Smooth muscle cell (in vitro differentiated cells): Measurements from ENCODE around the gene CCDC33. TPM values are rescaled to one million over a fixed set of nuclear protein-coding genes. Genes with fewer than 3 reads are reported as not detected.

Experiments
- DNase-seq: peaks from one replicate; lab custom pipeline; 2025; ENCODE audit not compliant: unreplicated experiment; lab: John Stamatoyannopoulos, UW
- H2AFZ ChIP-seq: fragments of 200-600 bp; sonication (generic); 2 replicates; pipeline ENCODE4 v1.6.0; 2016; ENCODE audit warnings: antibody characterized with exemption, low read depth, mild to moderate bottlenecking
- H3F3A ChIP-seq: fragments of 200-600 bp; sonication (generic); 2 replicates; pipeline ENCODE4 v1.6.0; 2017; ENCODE audit warnings: antibody characterized with exemption, low read depth
- H3K27ac ChIP-seq: fragments of 200-600 bp; sonication (generic); 2 replicates; pipeline ENCODE4 v1.5.1; 2016; ENCODE audit warnings: low read depth, mild to moderate bottlenecking
- H3K27me3 ChIP-seq: fragments of 200-600 bp; sonication (generic); 2 replicates; pipeline ENCODE4 v1.6.1; 2016; ENCODE audit warnings: low read depth, mild to moderate bottlenecking
- H3K36me3 ChIP-seq: fragments of 200-600 bp; sonication (generic); 2 replicates; pipeline ENCODE4 v1.5.1; 2016; ENCODE audit warnings: low read depth
- H3K4me1 ChIP-seq: fragments of 200-600 bp; sonication (generic); 2 replicates; pipeline ENCODE4 v1.5.1; 2016; ENCODE audit warnings: low read depth
- H3K4me2 ChIP-seq: fragments of 200-600 bp; sonication (generic); 2 replicates; pipeline ENCODE4 v1.6.0; 2016; ENCODE audit warnings: mild to moderate bottlenecking
- H3K4me3 ChIP-seq: fragments of 200-600 bp; sonication (generic); 2 replicates; pipeline ENCODE4 v1.5.1; 2016; ENCODE audit warnings: mild to moderate bottlenecking
- H3K79me2 ChIP-seq: fragments of 200-600 bp; sonication (generic); 2 replicates; pipeline ENCODE4 v1.6.0; 2016; ENCODE audit warnings: low read depth, mild to moderate bottlenecking
- H3K9ac ChIP-seq: fragments of 200-600 bp; sonication (generic); 2 replicates; pipeline ENCODE4 v1.6.0; 2016; ENCODE audit warnings: low read depth
- H3K9me3 ChIP-seq: fragments of 200-600 bp; sonication (generic); replicated peaks from 2 replicates; pipeline ENCODE4 v1.5.1; 2016; ENCODE audit warnings: low read depth
- H4K20me1 ChIP-seq: fragments of 200-600 bp; sonication (generic); 2 replicates; pipeline ENCODE4 v1.6.0; 2016; ENCODE audit warnings: low read depth
- WGBS: methylation state at CpG from one replicate; pipeline ENCODE4 v1.1.7; 2016; ENCODE audit warnings: low lambda C conversion rate; 5-methylcytosine and 5-hydroxymethylcytosine counted together
- polyA plus RNA-seq: library from polyadenylated mRNA; unstranded; fragments of >200 nt; fragmentation: Nextera tagmentation; extraction: Ambion mirVana; gene quantifications from 2 replicates; pipeline ENCODE4 v1.2.1, GENCODE V29; 2016
- total RNA-seq: library from RNA; depleted of rRNA; stranded (reverse); fragments of >200 nt; gene quantifications from 2 replicates; pipeline ENCODE4 v1.2.3, GENCODE V29; 2014
- TF ChIP-seq, protein P1 (sequence below): fragments of 200-600 bp; sonication (generic); IDR thresholded peaks from 2 replicates; pipeline ENCODE4 v1.5.1; 2017; ENCODE audit warnings: borderline replicate concordance, mild to moderate bottlenecking, antibody characterized with exemption; ENCODE audit not compliant: insufficient read depth, poor library complexity, severe bottlenecking

Gene CCDC33
- total and polyA plus RNA-seq, 2 experiments from 2014 or later: 3.8 to 5.8 TPM

DNA sequence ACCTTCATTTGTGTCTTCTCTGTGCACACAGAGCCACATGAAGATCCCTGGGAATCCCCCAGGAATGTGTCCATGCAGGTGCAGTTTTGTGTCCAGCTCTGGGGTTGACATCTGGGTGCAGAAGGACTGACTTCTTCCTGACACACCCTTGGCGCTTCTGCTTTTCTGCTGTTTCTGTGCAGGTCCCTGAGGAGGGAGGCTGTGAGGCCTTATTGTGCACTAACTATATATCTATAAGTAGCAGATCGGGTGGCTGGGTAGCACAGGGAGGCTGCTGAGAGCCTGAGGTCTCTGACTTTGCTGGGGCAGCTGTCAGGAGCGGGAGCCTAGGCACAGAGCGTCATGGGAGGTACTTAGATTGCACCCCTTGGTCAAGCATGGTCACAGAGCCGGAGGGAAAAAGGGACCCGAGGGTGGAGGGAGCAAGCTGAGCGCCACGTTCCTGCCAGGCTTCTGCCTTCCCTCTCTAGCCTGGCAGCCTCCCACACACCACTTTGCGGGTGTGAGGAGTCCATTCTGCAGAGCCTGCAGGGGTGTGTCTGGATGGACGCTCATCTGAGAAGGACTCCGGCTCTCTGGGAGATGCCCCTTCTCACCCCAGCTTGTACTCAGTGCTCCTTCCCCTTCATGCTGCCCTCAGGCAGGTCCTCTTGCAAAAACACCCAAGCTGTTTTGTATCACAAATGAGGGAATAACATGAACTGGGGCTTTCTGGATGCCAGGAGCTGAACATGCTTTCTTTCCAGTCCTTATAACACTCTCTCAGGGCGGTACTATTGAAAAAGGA is 23.9 kb downstream of the CCDC33 start:
- WGBS: 76% methylated on average over 12 of the region's 12 CpGs
- H2AFZ ChIP-seq: no peak overlapping the region
- no peak for DNase-seq
- H3K4me3 ChIP-seq: no peak overlapping the region
- TF ChIP-seq, protein P1, sequence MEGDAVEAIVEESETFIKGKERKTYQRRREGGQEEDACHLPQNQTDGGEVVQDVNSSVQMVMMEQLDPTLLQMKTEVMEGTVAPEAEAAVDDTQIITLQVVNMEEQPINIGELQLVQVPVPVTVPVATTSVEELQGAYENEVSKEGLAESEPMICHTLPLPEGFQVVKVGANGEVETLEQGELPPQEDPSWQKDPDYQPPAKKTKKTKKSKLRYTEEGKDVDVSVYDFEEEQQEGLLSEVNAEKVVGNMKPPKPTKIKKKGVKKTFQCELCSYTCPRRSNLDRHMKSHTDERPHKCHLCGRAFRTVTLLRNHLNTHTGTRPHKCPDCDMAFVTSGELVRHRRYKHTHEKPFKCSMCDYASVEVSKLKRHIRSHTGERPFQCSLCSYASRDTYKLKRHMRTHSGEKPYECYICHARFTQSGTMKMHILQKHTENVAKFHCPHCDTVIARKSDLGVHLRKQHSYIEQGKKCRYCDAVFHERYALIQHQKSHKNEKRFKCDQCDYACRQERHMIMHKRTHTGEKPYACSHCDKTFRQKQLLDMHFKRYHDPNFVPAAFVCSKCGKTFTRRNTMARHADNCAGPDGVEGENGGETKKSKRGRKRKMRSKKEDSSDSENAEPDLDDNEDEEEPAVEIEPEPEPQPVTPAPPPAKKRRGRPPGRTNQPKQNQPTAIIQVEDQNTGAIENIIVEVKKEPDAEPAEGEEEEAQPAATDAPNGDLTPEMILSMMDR: no peak
- no peaks in the 10 kb centered on the region for H3K79me2 ChIP-seq
- peaks cover 9% of the 10 kb centered on the region for H3K4me1 ChIP-seq
- no peaks in the 10 kb centered on the region for H3K27me3 ChIP-seq
- no peaks in the 10 kb centered on the region for H3K36me3 ChIP-seq
- no peaks in the 10 kb centered on the region for H4K20me1 ChIP-seq
- no peak overlapping the region for H3K4me2 ChIP-seq
- no peak overlapping the region for H3K27ac ChIP-seq
- no peaks in the 10 kb centered on the region for H3K9me3 ChIP-seq
- H3K9ac ChIP-seq: no peak overlapping the region
- H3F3A ChIP-seq: no peaks in the 10 kb centered on the region

DNA sequence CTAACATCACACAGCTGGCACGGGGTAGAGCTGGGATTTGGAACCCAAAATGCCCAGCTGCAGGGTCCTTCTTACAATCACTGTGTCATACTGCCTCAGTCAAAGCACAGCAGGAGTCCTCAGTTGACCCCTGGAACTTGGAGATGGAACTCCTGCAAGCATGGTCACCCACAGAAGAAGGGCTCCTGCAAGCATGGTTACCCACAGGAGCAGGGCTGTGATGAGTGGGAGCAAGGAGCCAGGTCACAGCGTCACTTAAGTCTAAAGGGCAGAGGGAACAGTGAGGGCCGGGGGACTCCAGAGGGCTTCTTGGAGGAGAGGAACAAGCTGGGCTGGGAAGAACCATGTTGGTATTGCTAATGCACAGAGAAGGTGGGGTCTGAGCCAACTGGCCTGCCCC is 24.9 kb downstream of the CCDC33 start:
- H3K79me2 ChIP-seq: no peaks in the 10 kb centered on the region
- no peak overlapping the region for H3K9ac ChIP-seq
- no peaks in the 10 kb centered on the region for H3K9me3 ChIP-seq
- 91% methylated on average over 3 of the region's 3 CpGs for WGBS
- no peaks in the 10 kb centered on the region for H3K36me3 ChIP-seq
- H3K27ac ChIP-seq: no peak overlapping the region
- no peak overlapping the region for H2AFZ ChIP-seq
- TF ChIP-seq, protein P1: no peak
- no peaks in the 10 kb centered on the region for H3K27me3 ChIP-seq
- no peak overlapping the region for H3K4me3 ChIP-seq
- H4K20me1 ChIP-seq: no peaks in the 10 kb centered on the region
- no peak overlapping the region for H3K4me2 ChIP-seq
- H3F3A ChIP-seq: no peaks in the 10 kb centered on the region
- no peak for DNase-seq
- peaks cover 9% of the 10 kb centered on the region for H3K4me1 ChIP-seq

DNA sequence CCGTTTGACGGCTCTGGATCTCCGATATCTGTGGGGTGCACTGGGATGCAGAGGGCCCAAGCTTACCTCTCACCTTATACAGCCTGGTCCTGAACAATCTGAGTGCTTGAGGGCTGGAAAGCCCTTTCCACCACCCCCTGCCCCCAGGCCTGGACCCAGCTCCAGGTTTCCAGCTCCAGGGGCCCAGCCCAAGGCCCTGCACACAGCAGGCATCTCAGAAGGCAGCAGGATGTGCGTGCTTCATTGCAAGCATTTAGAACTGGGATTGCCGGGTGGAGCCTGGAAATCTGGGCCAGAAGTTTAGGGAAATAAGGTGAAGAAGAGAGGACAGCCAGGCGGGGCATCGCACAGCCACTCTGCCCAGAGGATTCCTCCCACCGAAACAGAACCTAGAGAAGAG is 25.6 kb downstream of the CCDC33 start:
- WGBS: 92% methylated on average over 8 of the region's 8 CpGs
- no peaks in the 10 kb centered on the region for H3K9me3 ChIP-seq
- H3K27me3 ChIP-seq: no peaks in the 10 kb centered on the region
- no peak overlapping the region for H2AFZ ChIP-seq
- no peak overlapping the region for H3K4me2 ChIP-seq
- H3K36me3 ChIP-seq: no peaks in the 10 kb centered on the region
- H3K9ac ChIP-seq: no peak overlapping the region
- TF ChIP-seq, protein P1: no peak
- no peak overlapping the region for H3K4me3 ChIP-seq
- H3K27ac ChIP-seq: no peak overlapping the region
- no peaks in the 10 kb centered on the region for H3F3A ChIP-seq
- no peaks in the 10 kb centered on the region for H3K79me2 ChIP-seq
- DNase-seq: no peak
- peaks cover 9% of the 10 kb centered on the region for H3K4me1 ChIP-seq
- no peaks in the 10 kb centered on the region for H4K20me1 ChIP-seq

DNA sequence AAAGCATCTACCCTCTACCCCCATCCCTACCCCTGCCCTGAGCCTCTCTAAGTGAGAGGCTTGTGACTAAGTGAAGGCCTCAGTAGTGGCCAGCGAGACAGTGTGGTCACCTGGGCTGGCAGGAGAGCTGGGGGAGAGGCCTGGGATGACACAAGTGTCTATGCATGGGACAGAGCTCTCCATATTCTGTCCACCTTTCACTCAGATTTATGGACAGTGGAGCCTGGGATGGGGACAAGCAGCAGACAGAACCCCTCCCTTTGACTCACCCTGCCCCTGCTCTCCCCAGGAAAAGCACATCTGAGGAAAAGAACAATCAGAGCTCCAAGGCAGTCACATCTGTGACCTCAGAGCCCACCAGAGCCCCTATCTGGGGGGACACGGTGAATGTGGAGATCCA is 26.0 kb downstream of the CCDC33 start:
- no peak overlapping the region for H3K4me3 ChIP-seq
- no peak overlapping the region for H2AFZ ChIP-seq
- no peak for DNase-seq
- no peak overlapping the region for H3K27ac ChIP-seq
- H3K36me3 ChIP-seq: no peaks in the 10 kb centered on the region
- H4K20me1 ChIP-seq: no peaks in the 10 kb centered on the region
- peaks cover 9% of the 10 kb centered on the region for H3K4me1 ChIP-seq
- H3K79me2 ChIP-seq: no peaks in the 10 kb centered on the region
- no peaks in the 10 kb centered on the region for H3K9me3 ChIP-seq
- no peak overlapping the region for H3K9ac ChIP-seq
- 95% methylated on average over 2 of the region's 2 CpGs for WGBS
- no peak overlapping the region for H3K4me2 ChIP-seq
- TF ChIP-seq, protein P1: no peak
- no peaks in the 10 kb centered on the region for H3F3A ChIP-seq
- H3K27me3 ChIP-seq: no peaks in the 10 kb centered on the region
